Fibroblast of pulmonary artery (primary cell): ENCODE data around the gene SLC13A2.
A peak's percentile ranks its signal among the peaks of the same experiment; 100 is the strongest.

Source experiments
- DNase-seq: peaks from one replicate; pipeline ENCODE4 v3.0.0-alpha.2; 2010; ENCODE audit warnings: low read depth
- H3K4me3 ChIP-seq: replicated peaks from 2 replicates; pipeline ENCODE4 v1.5.1; 2011; ENCODE audit warnings: low read depth, mild to moderate bottlenecking, control low read depth, low read length, moderate library complexity
- TF ChIP-seq, protein P1 (sequence below): IDR thresholded peaks from 2 replicates; pipeline ENCODE4 v1.5.1; 2011; ENCODE audit warnings: mild to moderate bottlenecking, control low read depth, low read length, inconsistent platforms; ENCODE audit errors: missing control alignments

The SLC13A2 gene

DNA sequence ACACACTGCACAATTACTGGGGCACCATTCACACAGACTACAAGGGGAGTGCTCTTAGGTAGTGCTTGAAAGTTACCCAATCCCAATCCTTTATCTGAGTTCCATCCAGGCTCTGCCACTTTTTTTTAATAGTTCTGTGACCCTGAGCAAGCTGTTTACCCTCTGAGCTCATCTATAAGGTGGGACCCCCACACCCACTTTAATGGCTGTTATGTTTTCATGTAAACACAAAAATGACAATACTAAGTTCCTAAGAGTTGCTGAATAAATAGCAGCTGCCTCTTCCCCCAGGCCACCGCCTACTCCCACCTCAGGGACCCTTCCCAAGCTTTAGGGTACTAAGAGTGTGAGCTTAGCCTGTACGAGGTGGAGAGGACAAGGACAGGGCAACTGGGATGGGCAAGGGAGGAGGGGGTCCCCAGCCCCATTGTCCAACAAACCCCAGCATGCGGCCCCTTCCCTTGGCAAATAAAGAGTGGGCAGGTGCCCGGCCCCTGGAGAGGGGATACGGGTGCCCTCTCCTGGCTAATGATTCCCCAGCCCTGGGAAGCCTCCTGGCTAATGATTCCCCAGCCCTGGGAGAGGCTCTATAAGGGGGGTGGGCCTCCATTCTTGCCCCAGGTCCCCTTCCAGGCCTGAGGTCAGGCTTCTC is 14.6 kb downstream of the SLC13A2 start:
- no peak overlapping the region for H3K4me3 ChIP-seq
- TF ChIP-seq, protein P1, sequence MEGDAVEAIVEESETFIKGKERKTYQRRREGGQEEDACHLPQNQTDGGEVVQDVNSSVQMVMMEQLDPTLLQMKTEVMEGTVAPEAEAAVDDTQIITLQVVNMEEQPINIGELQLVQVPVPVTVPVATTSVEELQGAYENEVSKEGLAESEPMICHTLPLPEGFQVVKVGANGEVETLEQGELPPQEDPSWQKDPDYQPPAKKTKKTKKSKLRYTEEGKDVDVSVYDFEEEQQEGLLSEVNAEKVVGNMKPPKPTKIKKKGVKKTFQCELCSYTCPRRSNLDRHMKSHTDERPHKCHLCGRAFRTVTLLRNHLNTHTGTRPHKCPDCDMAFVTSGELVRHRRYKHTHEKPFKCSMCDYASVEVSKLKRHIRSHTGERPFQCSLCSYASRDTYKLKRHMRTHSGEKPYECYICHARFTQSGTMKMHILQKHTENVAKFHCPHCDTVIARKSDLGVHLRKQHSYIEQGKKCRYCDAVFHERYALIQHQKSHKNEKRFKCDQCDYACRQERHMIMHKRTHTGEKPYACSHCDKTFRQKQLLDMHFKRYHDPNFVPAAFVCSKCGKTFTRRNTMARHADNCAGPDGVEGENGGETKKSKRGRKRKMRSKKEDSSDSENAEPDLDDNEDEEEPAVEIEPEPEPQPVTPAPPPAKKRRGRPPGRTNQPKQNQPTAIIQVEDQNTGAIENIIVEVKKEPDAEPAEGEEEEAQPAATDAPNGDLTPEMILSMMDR, result no peak
- DNase-seq, result no peak

DNA sequence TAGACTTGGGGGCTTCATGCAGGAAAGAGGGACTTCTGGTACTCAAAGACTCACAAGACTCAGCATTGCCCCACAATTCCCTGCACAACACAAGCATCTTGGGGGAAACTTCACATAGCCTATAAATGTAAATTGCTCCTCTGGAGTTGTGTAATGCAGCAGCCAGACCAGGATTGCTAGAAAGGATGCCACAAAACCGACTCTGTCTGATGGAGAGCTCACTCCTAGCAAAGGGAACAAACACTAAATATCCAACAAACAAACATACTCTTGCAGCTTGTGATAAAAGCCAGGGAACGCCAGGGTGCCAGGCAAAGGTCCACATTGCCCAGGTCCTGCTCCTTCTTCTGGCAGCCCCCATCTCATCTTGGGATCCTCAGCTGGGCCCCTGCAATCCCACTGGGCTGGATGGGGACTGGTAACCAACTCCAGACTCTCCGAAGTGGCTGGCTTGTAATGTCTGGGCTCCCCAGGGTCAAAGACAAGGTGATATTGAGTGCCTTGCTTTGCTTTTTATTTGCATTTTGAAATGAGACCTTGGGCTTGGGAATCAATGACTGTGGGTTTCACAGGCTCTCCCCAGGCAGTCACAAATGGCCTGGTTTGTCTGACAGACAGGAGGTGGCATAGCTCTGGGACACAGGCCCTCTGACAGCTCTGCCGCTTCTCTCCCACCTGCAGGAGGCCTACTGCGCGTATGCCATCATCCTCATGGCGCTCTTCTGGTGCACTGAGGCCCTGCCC is 15.3 kb downstream of the SLC13A2 start:
- no peak for DNase-seq
- no peak overlapping the region for H3K4me3 ChIP-seq
- TF ChIP-seq, protein P1, result no peak

DNA sequence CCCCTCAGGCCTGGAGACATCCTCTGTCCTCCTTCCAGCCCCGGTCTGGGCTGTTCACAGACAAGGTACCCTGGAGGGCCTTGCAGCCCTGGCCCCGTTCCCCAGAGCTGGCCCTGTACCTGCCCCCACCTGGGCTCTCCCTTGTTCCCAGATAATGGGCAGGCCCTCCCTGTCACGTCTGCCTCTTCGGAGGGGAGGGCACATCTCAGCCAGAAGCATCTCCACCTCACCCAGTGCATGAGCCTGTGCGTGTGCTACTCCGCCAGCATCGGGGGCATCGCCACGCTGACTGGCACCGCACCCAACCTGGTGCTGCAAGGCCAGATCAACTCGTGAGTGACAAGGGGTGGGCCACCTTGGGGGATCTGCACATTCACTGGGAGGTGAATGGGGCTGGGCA is 17.8 kb downstream of the SLC13A2 start:
- TF ChIP-seq, protein P1, result no peak
- no peak for DNase-seq
- H3K4me3 ChIP-seq, result no peak overlapping the region

DNA sequence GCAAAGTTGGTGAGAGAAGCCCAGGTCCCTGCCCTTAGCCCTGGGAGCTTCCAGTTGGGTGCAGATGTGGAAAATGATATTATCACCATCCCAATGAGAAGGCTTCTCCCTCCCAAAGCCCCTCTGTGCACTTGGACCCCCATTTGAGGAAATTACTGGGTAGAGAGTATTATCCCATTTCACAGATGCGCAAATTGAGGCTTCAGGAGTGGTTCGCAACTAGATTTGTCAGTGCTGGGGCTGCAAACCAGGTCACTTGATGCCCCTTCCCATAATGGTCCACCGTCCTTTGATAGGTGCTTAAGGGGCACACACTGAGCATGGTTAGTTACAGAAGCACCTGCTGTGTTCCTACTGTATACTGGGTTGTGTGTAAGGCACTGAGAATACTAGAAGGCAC is 18.4 kb downstream of the SLC13A2 start:
- TF ChIP-seq, protein P1, result no peak
- no peak overlapping the region for H3K4me3 ChIP-seq
- no peak for DNase-seq

DNA sequence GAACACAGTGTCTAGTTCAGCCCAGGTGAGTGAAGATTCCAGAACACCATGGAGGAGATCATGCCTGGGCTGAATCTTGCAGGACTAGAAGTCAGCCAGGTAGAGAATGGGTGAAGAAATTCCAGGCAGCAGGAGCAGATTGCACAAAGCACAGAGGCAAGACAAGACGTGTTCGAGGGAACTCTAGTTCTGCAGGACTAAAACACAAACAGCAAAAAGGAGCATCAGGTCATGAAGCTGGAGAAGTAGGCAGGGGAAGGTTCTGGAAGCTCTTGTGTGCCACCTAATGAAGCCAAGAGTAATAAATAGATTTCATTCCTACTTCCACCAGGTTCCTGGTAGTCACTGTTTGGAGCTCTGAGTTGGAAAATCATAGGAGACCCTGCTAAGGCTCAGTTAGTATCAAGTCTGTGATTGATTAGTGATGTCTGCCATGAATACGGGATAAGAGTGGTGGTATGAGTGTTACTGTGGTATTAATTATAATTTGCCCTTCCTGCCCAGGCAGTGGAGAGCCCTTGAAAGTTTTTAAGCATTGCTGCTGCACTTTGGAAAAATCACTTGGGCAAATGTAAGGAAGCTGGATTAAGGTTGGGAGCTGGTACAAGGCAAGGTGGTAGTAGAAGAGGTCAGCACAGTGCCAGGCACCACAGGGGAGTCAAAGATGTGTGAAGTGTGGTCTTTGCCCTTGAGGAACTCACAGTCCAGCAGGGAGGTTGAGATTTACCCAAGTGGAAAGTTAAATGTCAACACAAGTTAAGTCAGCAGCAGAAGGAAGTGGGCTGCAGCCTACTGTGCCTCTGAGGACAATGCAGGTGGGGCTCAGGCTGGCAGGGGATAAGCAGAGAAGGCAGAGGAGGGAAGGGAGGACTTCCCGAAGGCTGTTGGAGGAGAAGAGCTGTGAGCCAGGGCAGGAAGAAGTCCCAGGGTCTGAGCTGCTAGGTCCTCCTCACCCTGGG is 19.2 kb downstream of the SLC13A2 start:
- H3K4me3 ChIP-seq, result no peak overlapping the region
- TF ChIP-seq, protein P1, result no peak
- peak; percentile 20 for DNase-seq

DNA sequence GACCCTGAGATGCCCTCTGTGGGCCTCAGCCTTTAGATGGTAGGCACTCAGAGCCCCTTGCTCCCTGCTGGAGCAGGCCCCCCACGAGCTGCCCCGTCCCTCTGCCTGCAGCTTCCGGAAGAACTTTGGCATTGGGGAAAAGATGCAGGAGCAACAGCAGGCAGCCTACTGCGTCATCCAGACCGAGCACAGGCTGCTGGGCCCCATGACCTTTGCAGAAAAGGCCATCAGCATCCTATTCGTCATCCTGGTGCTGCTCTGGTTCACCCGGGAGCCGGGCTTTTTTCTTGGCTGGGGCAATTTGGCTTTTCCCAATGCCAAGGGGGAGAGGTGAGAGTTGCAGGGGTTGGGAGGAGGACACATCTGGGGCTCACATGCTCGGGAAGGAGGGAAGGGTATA is 20.0 kb downstream of the SLC13A2 start:
- DNase-seq, result peak; percentile 51
- TF ChIP-seq, protein P1, result no peak
- H3K4me3 ChIP-seq, result no peak overlapping the region
